ENCODE results near the gene LRRN2.
"Not testable (repeated sequence)": the region's sequence is repeated elsewhere in the genome, so short reads cannot be mapped to it uniquely, and the experiment has no call there.

LRRN2 gene

GRCh38 chr1:204574016-204574864 lies 111.3 kb downstream of the LRRN2 start:
- no peak for DNase-seq (ENCODE audit: extremely low read depth, low read depth)
- TF ChIP-seq CTCF (IDR thresholded peaks at IDR 0.05; ENCODE audit: low read depth, low read length, missing control alignments), result no peak
- H3K4me3 ChIP-seq (replicated peaks; ENCODE audit: low read depth, low read length), result no peak overlapping the region

GRCh38 chr1:204572923-204573922 lies 112.3 kb downstream of the LRRN2 start:
- DNase-seq (ENCODE audit: extremely low read depth, low read depth), result no peak
- H3K4me3 ChIP-seq (replicated peaks; ENCODE audit: low read depth, low read length), result no peak overlapping the region
- no peak for TF ChIP-seq CTCF (IDR thresholded peaks at IDR 0.05; ENCODE audit: low read depth, low read length, missing control alignments)

GRCh38 chr1:204571631-204572030 lies 113.9 kb downstream of the LRRN2 start:
- TF ChIP-seq CTCF (IDR thresholded peaks at IDR 0.05; ENCODE audit: low read depth, low read length, missing control alignments), result no peak
- H3K4me3 ChIP-seq (replicated peaks; ENCODE audit: low read depth, low read length), result no peak overlapping the region
- DNase-seq (ENCODE audit: extremely low read depth, low read depth), result no peak

- no peak for DNase-seq (ENCODE audit: extremely low read depth, low read depth)
- TF ChIP-seq CTCF (IDR thresholded peaks at IDR 0.05; ENCODE audit: low read depth, low read length, missing control alignments), result no peak
- H3K4me3 ChIP-seq (replicated peaks; ENCODE audit: low read depth, low read length), result no peak overlapping the region
Measured at GRCh38 chr1:204571128-204571527, 114.4 kb downstream of the LRRN2 start.

GRCh38 chr1:204570021-204570420 lies 115.5 kb downstream of the LRRN2 start:
- not testable (repeated sequence) for H3K4me3 ChIP-seq (replicated peaks; ENCODE audit: low read depth, low read length); DNase-seq (ENCODE audit: extremely low read depth, low read depth)

- no peak for DNase-seq (ENCODE audit: extremely low read depth, low read depth)
- H3K4me3 ChIP-seq (replicated peaks; ENCODE audit: low read depth, low read length), result no peak overlapping the region
- TF ChIP-seq CTCF (IDR thresholded peaks at IDR 0.05; ENCODE audit: low read depth, low read length, missing control alignments), result no peak
Measured at GRCh38 chr1:204569478-204569877, 116.1 kb downstream of the LRRN2 start.
